MCF 10A (cell line): ENCODE results near the gene ORM2. TPM values are rescaled to one million over a fixed set of nuclear protein-coding genes. Genes with fewer than 3 reads are reported as not detected.

Experiments used
- BruUV-seq: library from RNA; stranded (reverse); fragments of 400-500 nt; replicated peaks from 2 replicates; lab custom pipeline; 2021; lab: Mats Ljungman, UMichigan
- CTCF ChIA-PET: fragments of 300-600 bp; sonication (Branson Sonifier 250); formaldehyde crosslinking; extraction: SDS; loops from one replicate; lab custom pipeline; 2021; ENCODE audit warnings: antibody characterized with exemption, inconsistent platforms; lab: Yijun Ruan, JAX
- POLR2A ChIA-PET: fragments of 300-600, 350-650 bp; sonication (Branson Sonifier 250); formaldehyde crosslinking; extraction: SDS; loops from one replicate; lab custom pipeline; 2020; ENCODE audit warnings: antibody characterized with exemption, inconsistent platforms; lab: Yijun Ruan, JAX
- DNase-seq: peaks from one replicate; pipeline ENCODE4 v3.0.0-alpha.2; 2018; ENCODE audit not compliant: unreplicated experiment
- H3K27ac Mint-ChIP-seq: one replicate; pipeline ENCODE4 v1.8.0; 2022; ENCODE audit warnings: mild to moderate bottlenecking, low read depth, mixed read lengths; ENCODE audit not compliant: unreplicated experiment
- H3K27me3 Mint-ChIP-seq: one replicate; pipeline ENCODE4 v1.8.0; 2022; ENCODE audit warnings: mixed read lengths; ENCODE audit not compliant: insufficient read depth, unreplicated experiment
- H3K36me3 Mint-ChIP-seq: one replicate; pipeline ENCODE4 v1.8.0; 2022; ENCODE audit warnings: mild to moderate bottlenecking, moderate library complexity, mixed read lengths; ENCODE audit not compliant: insufficient read depth, unreplicated experiment
- H3K4me1 Mint-ChIP-seq: one replicate; pipeline ENCODE4 v1.8.0; 2022; ENCODE audit warnings: mixed read lengths; ENCODE audit not compliant: insufficient read depth, unreplicated experiment
- H3K4me3 Mint-ChIP-seq: one replicate; pipeline ENCODE4 v1.8.0; 2022; ENCODE audit warnings: mild to moderate bottlenecking, moderate library complexity, mixed read lengths; ENCODE audit not compliant: unreplicated experiment
- H3K9me3 Mint-ChIP-seq: one replicate; pipeline ENCODE4 v1.8.0; 2022; ENCODE audit warnings: mixed read lengths; ENCODE audit not compliant: unreplicated experiment
- intact Hi-C: fragments of 100-400 bp; cut with micrococcal nuclease; formaldehyde crosslinking; loops from 2 replicates; pipeline ENCODE4 v1.14.1; 2022
- total RNA-seq: library from RNA; stranded (reverse); gene quantifications from 2 replicates; pipeline ENCODE4 v1.2.3, GENCODE V29; 2022
- TF ChIP-seq, protein P1 (sequence below): fragments of 200-600 bp; IDR thresholded peaks from one replicate; pipeline ENCODE4 v1.8.0; 2022; ENCODE audit warnings: antibody characterized with exemption, mild to moderate bottlenecking; ENCODE audit not compliant: unreplicated experiment

Gene ORM2
- total RNA-seq, 1 experiment from 2014 or later: not detected

DNA sequence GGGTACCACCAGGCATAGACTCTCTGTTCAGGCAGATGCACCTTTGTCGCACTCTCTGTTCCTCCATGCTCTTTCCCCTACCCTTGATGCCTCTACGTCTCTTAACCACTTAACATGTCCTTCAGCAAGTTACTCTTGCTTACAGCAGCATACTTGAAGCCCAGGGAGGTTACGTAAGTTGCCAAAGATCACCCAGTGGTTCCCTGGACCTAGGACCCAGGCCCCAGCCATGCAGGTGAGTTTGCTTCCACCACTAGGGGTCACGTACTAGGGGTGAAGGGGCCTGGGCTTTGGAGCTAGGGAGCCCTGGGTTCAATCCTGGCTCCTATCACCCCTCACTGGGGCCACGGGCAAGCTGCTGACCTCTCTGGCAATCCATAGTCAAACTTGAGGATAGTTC, 49.2 kb downstream of the ORM2 start:
- CTCF ChIA-PET: interaction anchor here (0.6 to 1.1 kb wide), 2 partner anchors 27 to 108 kb away, joined by 3 read pairs; no protein-coding TSS in a partner anchor
- no peaks in the 10 kb centered on the region for H3K9me3 Mint-ChIP-seq
- no peak overlapping the region for H3K4me3 Mint-ChIP-seq
- H3K27me3 Mint-ChIP-seq: no peaks in the 10 kb centered on the region
- TF ChIP-seq, protein P1, sequence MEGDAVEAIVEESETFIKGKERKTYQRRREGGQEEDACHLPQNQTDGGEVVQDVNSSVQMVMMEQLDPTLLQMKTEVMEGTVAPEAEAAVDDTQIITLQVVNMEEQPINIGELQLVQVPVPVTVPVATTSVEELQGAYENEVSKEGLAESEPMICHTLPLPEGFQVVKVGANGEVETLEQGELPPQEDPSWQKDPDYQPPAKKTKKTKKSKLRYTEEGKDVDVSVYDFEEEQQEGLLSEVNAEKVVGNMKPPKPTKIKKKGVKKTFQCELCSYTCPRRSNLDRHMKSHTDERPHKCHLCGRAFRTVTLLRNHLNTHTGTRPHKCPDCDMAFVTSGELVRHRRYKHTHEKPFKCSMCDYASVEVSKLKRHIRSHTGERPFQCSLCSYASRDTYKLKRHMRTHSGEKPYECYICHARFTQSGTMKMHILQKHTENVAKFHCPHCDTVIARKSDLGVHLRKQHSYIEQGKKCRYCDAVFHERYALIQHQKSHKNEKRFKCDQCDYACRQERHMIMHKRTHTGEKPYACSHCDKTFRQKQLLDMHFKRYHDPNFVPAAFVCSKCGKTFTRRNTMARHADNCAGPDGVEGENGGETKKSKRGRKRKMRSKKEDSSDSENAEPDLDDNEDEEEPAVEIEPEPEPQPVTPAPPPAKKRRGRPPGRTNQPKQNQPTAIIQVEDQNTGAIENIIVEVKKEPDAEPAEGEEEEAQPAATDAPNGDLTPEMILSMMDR: no peak
- BruUV-seq: no TSS peak
- POLR2A ChIA-PET: no interaction called here
- intact Hi-C loops: no loop called here
- no peak for DNase-seq
- peaks cover 13% of the 10 kb centered on the region for H3K36me3 Mint-ChIP-seq
- H3K27ac Mint-ChIP-seq: no peak overlapping the region
- peaks cover 5% of the 10 kb centered on the region for H3K4me1 Mint-ChIP-seq

Other genes with a start within 250 kb of the ORM2 start
- gene KIF12, start 230.6 kb upstream of the ORM2 start, total RNA-seq: not detected in 2 replicates
- 1.3 and 2.9 TPM in 2 replicates for gene COL27A1, start 174.3 kb upstream of the ORM2 start, total RNA-seq
- gene ORM1, start 6.8 kb upstream of the ORM2 start, total RNA-seq: not detected in 2 replicates
- 10.7 and 10.9 TPM in 2 replicates for gene AKNA, start 58.1 kb downstream of the ORM2 start, total RNA-seq
- 9.4 and 12.8 TPM in 2 replicates for gene WHRN, start 175.6 kb downstream of the ORM2 start, total RNA-seq